ENCODE measurements around the gene ARHGAP19. TPM values are rescaled to one million over a fixed set of nuclear protein-coding genes. Genes with fewer than 3 reads are reported as not detected.
"Not testable (repeated sequence)": the region's sequence is repeated elsewhere in the genome, so short reads cannot be mapped to it uniquely, and the experiment has no call there.

Gene ARHGAP19
- total and polyA plus RNA-seq, 2 donors (not counting 3 experiments of a cell fraction or from before 2014, with no cell fraction given), result 6.8 to 20.0 TPM

DNA sequence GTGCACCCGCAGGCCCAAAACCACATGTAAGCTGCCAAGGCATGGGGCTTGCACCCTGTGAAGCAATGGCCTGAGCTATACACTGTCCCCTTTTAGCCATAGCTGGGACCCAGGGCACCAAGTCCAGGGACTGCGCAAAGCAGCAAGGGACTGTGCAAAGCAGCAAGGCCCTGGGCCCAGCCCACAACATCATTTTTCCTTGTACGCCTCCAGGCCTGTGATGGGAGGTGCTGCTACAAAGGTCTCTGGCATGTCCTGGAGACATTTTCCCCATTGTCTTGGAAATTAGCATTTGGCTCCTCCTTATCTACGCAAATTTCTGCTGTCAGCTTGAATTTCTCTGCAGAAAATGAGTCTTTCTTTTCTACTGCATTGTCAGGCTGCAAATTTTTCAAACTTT, 24.8 kb downstream of the ARHGAP19 start:
- TF ChIP-seq JUN (IDR thresholded peaks at IDR 0.05; ENCODE audit: borderline replicate concordance, insufficient read depth, insufficient read length, low read depth), result no peak
- TF ChIP-seq FOS (IDR thresholded peaks at IDR 0.05; ENCODE audit: borderline replicate concordance, insufficient read depth, low read length), result no peak
- no peak for TF ChIP-seq GATA2 (IDR thresholded peaks at IDR 0.05; ENCODE audit: insufficient read depth, insufficient read length, low read depth, low read length)
- no peak for TF ChIP-seq EZH2 (IDR thresholded peaks at IDR 0.05; ENCODE audit: borderline replicate concordance, low read depth, low read length, severe bottlenecking)
- Histone ChIP-seq H3K4me2 (ENCODE audit: insufficient read depth, low read length) (no peak overlapping the region), H4K20me1 (replicated peaks; ENCODE audit: control insufficient read depth, extremely low read depth, insufficient read depth, low read length) (no peaks in the 10 kb centered on the region), H3K4me1 (ENCODE audit: control insufficient read depth, extremely low read depth, insufficient read depth, low read length) (no peaks in the 10 kb centered on the region), H3K9ac (replicated peaks; ENCODE audit: extremely low read depth, insufficient read depth, low read length) (no peak overlapping the region), H3K4me3 (replicated peaks in 1 of 3; ENCODE audit: insufficient read depth in 1 of 3, low read depth in 1 of 3, low read length in 3 of 3) (no peak overlapping the region), H3K36me3 (ENCODE audit: control insufficient read depth in 2 of 2, extremely low read depth in 1 of 2, insufficient read depth in 2 of 2, low read length in 2 of 2) (no peaks in the 10 kb centered on the region), H3K9me1 (replicated peaks; ENCODE audit: control insufficient read depth, extremely low read depth, insufficient read depth, low read length) (no peaks in the 10 kb centered on the region), H3K79me2 (ENCODE audit: control insufficient read depth, insufficient read depth, low read length) (peaks cover 13% of the 10 kb centered on the region), H3K27ac (ENCODE audit: insufficient read depth, low read depth, low read length) (no peak overlapping the region), H3K9me3 (replicated peaks; ENCODE audit: control insufficient read depth, insufficient read depth, low read length) (no peaks in the 10 kb centered on the region), H3K27me3 (ENCODE audit: control insufficient read depth in 2 of 2, insufficient read depth in 2 of 2, low read length in 2 of 2) (no peaks in the 10 kb centered on the region), H2AFZ (ENCODE audit: low read depth, low read length) (no peak overlapping the region)
- dilution Hi-C loops (cut with MboI; ENCODE audit: extremely low pct_ligation_motif_present, low sequenced_read_pairs) (no loop called here), intact Hi-C loops (cut with micrococcal nuclease) (no loop called here)
- ChIA-PET CTCF (interaction anchor here (3.9 kb wide), 1 partner anchor 10 kb away, joined by 31 read pairs; no protein-coding TSS in a partner anchor), POLR2A (no interaction called here)
- FAIRE-seq (no peak), DNase-seq (ENCODE audit: low read depth, low spot score) (no peak)
- no TSS peak for BruUV-seq (replicated peaks)

DNA sequence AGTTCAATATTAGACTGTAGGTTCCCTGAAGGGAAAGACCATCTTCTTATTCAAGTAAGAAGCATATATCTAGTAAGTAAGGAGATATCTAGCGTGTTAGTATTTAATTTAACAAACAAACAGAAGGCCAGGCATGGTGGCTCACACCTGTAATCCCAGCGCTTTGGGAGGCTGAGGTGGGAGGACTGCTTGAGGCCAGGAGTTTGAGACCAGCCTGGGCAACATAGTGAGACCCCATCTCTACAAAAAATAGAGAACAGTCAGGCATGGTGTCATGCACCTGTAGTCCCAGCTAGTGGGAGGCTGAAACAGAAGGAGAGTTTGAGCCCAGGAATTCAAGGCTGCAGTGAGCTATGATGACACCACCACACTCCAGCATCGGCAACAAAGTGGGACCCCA, 27.3 kb downstream of the ARHGAP19 start:
- H3K9me3 ChIP-seq (replicated peaks; ENCODE audit: control insufficient read depth, insufficient read depth, low read length); DNase-seq (ENCODE audit: low read depth, low spot score); H3K4me1 ChIP-seq (ENCODE audit: control insufficient read depth, extremely low read depth, insufficient read depth, low read length); H3K27me3 ChIP-seq (ENCODE audit: control insufficient read depth in 2 of 2, insufficient read depth in 2 of 2, low read length in 2 of 2); H3K9ac ChIP-seq (replicated peaks; ENCODE audit: extremely low read depth, insufficient read depth, low read length); BruUV-seq (replicated peaks); FAIRE-seq; H3K9me1 ChIP-seq (replicated peaks; ENCODE audit: control insufficient read depth, extremely low read depth, insufficient read depth, low read length); H4K20me1 ChIP-seq (replicated peaks; ENCODE audit: control insufficient read depth, extremely low read depth, insufficient read depth, low read length); H3K4me2 ChIP-seq (ENCODE audit: insufficient read depth, low read length); H3K36me3 ChIP-seq (ENCODE audit: control insufficient read depth in 2 of 2, extremely low read depth in 1 of 2, insufficient read depth in 2 of 2, low read length in 2 of 2); intact Hi-C loops (cut with micrococcal nuclease); H3K4me3 ChIP-seq (replicated peaks in 1 of 3; ENCODE audit: insufficient read depth in 1 of 3, low read depth in 1 of 3, low read length in 3 of 3); dilution Hi-C loops (cut with MboI; ENCODE audit: extremely low pct_ligation_motif_present, low sequenced_read_pairs); H3K27ac ChIP-seq (ENCODE audit: insufficient read depth, low read depth, low read length); H2AFZ ChIP-seq (ENCODE audit: low read depth, low read length): not testable (repeated sequence)
- CTCF ChIA-PET, result interaction anchor here (0.8 kb wide), 2 partner anchors 13 to 698 kb away, joined by 4 read pairs; no protein-coding TSS in a partner anchor
- POLR2A ChIA-PET, result interaction anchor here (0.5 kb wide), 1 partner anchor 301 kb away, joined by 3 read pairs; no protein-coding TSS in a partner anchor
- H3K79me2 ChIP-seq (ENCODE audit: control insufficient read depth, insufficient read depth, low read length), result peaks cover 12% of the 10 kb centered on the region

Measured in endothelial cell of umbilical vein (primary cell).